ENCODE results near the gene HIGD2A.

HIGD2A gene

DNA sequence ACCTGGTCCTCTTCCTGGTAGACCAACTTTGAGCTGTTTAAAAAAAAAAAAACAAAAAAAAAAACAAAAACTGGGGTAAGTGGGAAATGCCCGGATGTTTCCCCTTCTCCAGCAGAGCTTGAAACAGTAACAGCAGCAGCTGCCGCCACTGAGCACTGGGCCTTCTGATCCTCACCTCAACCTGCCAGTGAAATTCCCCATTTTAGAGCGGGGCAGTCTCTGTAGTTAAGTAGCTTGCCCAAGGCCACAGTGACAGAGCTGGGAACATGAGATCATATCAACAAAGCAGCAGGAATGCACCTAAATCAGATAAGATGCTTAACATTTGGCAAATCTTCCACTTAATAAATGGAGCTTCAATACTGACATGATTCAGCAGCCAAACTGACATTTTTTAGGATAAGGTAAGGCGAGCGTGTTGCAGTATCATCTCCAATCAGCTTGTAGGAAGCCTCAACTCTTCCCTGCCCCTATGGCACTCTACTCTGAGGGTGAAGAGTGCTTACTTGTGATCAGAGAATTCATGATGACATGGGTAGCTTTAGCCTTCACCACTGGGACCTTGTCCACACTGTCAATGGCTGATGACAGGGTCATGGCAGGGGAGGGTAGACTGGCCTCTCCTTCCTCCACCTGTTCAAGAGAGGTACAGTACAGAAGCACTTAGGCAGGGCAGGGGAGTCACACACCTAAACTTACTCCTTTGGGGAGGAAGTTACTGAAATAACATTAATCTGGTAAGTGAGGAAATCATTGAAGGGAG lies 36.3 kb upstream of the HIGD2A start:
- no peak for DNase-seq (ENCODE audit: low read depth)
- in situ Hi-C loops (cut with HindIII; ENCODE audit: low sequenced_read_pairs) = no loop called here
- TF ChIP-seq, protein P1, sequence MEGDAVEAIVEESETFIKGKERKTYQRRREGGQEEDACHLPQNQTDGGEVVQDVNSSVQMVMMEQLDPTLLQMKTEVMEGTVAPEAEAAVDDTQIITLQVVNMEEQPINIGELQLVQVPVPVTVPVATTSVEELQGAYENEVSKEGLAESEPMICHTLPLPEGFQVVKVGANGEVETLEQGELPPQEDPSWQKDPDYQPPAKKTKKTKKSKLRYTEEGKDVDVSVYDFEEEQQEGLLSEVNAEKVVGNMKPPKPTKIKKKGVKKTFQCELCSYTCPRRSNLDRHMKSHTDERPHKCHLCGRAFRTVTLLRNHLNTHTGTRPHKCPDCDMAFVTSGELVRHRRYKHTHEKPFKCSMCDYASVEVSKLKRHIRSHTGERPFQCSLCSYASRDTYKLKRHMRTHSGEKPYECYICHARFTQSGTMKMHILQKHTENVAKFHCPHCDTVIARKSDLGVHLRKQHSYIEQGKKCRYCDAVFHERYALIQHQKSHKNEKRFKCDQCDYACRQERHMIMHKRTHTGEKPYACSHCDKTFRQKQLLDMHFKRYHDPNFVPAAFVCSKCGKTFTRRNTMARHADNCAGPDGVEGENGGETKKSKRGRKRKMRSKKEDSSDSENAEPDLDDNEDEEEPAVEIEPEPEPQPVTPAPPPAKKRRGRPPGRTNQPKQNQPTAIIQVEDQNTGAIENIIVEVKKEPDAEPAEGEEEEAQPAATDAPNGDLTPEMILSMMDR (IDR thresholded peaks at IDR 0.05; ENCODE audit: low read depth, low read length, missing control alignments) = no peak
- H3K4me3 ChIP-seq (ENCODE audit: low read depth, low read length) = no peak overlapping the region

DNA sequence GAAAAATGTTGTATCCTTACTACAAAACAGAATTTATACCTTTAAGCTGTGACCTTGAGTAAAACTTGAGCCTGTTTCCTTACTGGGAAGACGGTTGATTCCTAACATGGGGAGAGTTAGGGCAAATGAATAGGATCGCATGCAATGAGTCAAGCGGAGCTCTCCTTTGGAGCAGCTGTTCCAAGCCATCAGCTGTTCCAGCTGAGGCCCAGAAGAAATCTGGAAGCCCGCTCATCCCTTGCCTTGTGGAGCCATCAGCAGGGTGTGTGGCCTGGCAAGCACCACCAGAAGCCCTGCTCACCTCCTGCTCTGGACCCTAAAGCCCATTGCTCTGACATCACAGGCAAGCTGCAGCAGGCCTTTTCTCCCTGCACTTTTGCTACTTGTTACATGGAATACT lies 35.0 kb upstream of the HIGD2A start:
- DNase-seq (ENCODE audit: low read depth) = no peak
- TF ChIP-seq, protein P1 (IDR thresholded peaks at IDR 0.05; ENCODE audit: low read depth, low read length, missing control alignments) = no peak
- in situ Hi-C loops (cut with HindIII; ENCODE audit: low sequenced_read_pairs) = no loop called here
- H3K4me3 ChIP-seq (ENCODE audit: low read depth, low read length) = no peak overlapping the region

DNA sequence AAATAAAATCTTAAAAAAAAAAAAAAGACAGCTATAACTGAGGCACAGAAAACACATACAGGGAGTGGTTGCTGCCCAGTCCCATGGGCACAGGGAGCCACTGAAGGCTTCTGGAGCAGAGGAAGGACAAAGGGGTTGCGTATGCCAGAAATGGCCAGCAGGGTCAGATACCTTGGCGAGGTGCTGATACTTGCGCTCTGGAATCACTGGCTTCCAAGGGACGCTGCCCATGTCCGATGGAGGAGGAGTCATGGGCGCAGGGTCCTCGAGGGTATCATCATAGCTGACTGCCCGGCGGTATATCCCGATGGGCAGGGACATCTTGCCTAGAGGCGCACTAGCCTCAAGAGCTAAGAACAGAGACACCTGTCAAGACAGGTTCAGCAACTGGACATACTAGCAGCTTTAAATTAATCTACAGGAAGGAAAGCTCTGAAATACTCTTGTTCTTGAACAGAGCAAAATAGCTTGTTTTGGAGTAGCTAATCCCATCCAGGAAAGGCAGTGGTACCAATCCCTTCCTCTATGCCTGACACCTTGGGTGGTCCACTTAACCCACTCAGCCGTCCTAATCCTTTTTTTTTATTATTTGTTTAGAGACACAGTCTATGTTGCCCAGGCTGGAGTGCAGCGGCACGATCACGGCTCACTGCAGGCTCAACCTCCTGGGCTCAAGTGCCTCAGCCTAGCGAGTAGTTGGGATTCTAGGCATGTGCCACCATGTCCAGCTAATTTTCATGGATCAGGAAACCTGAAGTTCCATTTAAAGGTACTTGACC lies 33.0 kb upstream of the HIGD2A start:
- DNase-seq (ENCODE audit: low read depth) = no peak
- no peak overlapping the region for H3K4me3 ChIP-seq (ENCODE audit: low read depth, low read length)
- TF ChIP-seq, protein P1 (IDR thresholded peaks at IDR 0.05; ENCODE audit: low read depth, low read length, missing control alignments) = no peak
- in situ Hi-C loops (cut with HindIII; ENCODE audit: low sequenced_read_pairs) = no loop called here

DNA sequence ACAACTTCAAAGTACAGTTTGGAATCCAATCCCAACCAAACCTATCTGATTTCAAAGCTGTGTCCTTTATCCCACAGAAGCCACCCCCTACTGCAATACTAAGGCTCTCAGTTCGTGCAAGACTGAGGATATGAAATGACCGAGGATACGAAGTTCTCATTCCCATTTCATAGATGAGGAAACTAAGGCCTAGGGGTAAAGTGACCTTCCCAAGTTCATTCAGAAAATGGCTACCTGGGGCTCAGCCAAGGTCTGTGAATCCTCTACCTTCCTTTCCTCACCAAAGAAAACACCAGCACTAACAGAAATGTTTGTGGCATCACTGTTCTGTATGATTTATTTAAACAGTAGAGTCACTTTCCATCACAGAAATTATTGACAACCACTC lies 32.4 kb upstream of the HIGD2A start:
- in situ Hi-C loops (cut with HindIII; ENCODE audit: low sequenced_read_pairs) = no loop called here
- no peak overlapping the region for H3K4me3 ChIP-seq (ENCODE audit: low read depth, low read length)
- DNase-seq (ENCODE audit: low read depth) = no peak
- TF ChIP-seq, protein P1 (IDR thresholded peaks at IDR 0.05; ENCODE audit: low read depth, low read length, missing control alignments) = no peak

DNA sequence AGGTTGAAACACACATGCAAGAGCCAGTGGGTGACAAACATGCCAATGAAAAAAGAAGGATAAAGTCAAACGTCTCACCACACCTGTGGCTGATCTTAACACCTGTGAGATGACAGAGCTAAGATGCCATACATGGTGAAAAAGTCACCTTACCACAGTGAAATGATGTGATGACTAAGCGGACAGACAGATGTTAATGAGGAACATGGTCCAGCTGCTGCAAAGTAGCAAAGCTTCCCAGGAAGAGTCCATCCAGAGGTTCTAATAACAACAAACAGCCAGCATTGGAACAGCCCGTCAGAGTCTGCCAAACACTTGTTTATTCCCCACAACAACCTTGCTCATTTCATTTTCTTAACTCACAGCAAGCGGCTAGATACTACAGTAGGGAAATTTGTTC lies 28.9 kb upstream of the HIGD2A start:
- H3K4me3 ChIP-seq (ENCODE audit: low read depth, low read length) = no peak overlapping the region
- in situ Hi-C loops (cut with HindIII; ENCODE audit: low sequenced_read_pairs) = no loop called here
- TF ChIP-seq, protein P1 (IDR thresholded peaks at IDR 0.05; ENCODE audit: low read depth, low read length, missing control alignments) = no peak
- no peak for DNase-seq (ENCODE audit: low read depth)

DNA sequence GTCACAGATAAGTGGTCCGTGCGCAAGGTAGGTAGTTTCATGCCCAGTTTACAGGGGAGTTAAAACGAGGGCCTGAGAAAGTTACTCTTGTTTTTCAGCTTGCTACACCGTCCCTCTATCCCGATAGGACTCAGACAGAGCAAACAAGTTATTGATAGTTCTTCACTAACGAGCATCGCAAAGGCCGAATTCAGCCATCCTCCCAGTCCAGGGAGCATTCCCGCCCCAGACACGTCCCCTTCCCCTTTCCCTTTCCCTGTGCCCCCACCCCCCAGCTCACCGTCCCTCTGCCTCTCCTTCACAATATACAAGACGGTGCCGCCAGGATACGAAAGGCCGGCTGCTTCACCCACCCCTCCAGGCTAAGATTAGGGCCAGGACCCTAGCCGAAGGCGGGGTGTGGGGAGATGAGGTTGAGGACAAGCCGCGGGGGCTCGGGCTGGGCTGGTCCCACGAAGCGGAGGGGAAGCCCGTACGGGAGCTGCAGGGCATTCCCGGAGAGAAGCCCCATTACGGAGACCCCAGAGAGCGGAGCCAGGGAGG lies 27.6 kb upstream of the HIGD2A start:
- in situ Hi-C loops (cut with HindIII; ENCODE audit: low sequenced_read_pairs) = no loop called here
- DNase-seq (ENCODE audit: low read depth) = no peak
- peak overlapping the region; percentile 97 for H3K4me3 ChIP-seq (ENCODE audit: low read depth, low read length)
- TF ChIP-seq, protein P1 (IDR thresholded peaks at IDR 0.05; ENCODE audit: low read depth, low read length, missing control alignments) = no peak

All from astrocyte of the cerebellum (primary cell).